HG02884 (cell line): ENCODE results near the gene ATAD2B.
"Not testable (repeated sequence)": the region's sequence is repeated elsewhere in the genome, so short reads cannot be mapped to it uniquely, and the experiment has no call there.

ENCODE experiments used
- ATAC-seq: cut with Tn5 transposase; IDR thresholded peaks from one replicate; pipeline ENCODE4 v1.9.1; 2021; ENCODE audit warnings: mild to moderate bottlenecking, moderate library complexity; ENCODE audit not compliant: unreplicated experiment

The ATAD2B gene

GRCh38 chr2:23926750-23927571 is at the start of gene ATAD2B:
TSS of gene ATAD2B (minus strand) at chr2:23927123. CDS start at chr2:23926770, 353 bp downstream.
- peak; percentile 69 for ATAC-seq

GRCh38 chr2:23967846-23968245 is 40.9 kb upstream of the ATAD2B start:
- ATAC-seq = no peak

GRCh38 chr2:23954325-23955014 is 27.5 kb upstream of the ATAD2B start:
- no peak for ATAC-seq

- ATAC-seq = no peak
Observed at GRCh38 chr2:23953625-23954024, 26.7 kb upstream of the ATAD2B start.

GRCh38 chr2:23952558-23952957 is 25.6 kb upstream of the ATAD2B start:
- ATAC-seq = not testable (repeated sequence)

- ATAC-seq = no peak
Observed at GRCh38 chr2:23947350-23947749, 20.4 kb upstream of the ATAD2B start.

GRCh38 chr2:23944976-23945375 is 18.1 kb upstream of the ATAD2B start:
- ATAC-seq = no peak

GRCh38 chr2:23944527-23944926 is 17.6 kb upstream of the ATAD2B start:
- ATAC-seq = no peak

GRCh38 chr2:23943666-23944065 is 16.7 kb upstream of the ATAD2B start:
- no peak for ATAC-seq

GRCh38 chr2:23941644-23942043 is 14.7 kb upstream of the ATAD2B start:
- ATAC-seq = no peak

- peak; percentile 49 for ATAC-seq
Observed at GRCh38 chr2:23940718-23941620, 14.0 kb upstream of the ATAD2B start.

- ATAC-seq = peak; percentile 60
Observed at GRCh38 chr2:23939987-23940717, 13.2 kb upstream of the ATAD2B start, which contains the start of gene UBXN2A. TSS of gene UBXN2A (plus strand) at chr2:23940463. CDS start at chr2:23958315, 17,852 bp downstream.

GRCh38 chr2:23934259-23934658 is 7.3 kb upstream of the ATAD2B start:
- no peak for ATAC-seq

- ATAC-seq = peak; percentile 19
Observed at GRCh38 chr2:23926290-23926749, 603 bp downstream of the ATAD2B start.

- ATAC-seq = peak; percentile 58
Observed at GRCh38 chr2:23925702-23926289, 1.1 kb downstream of the ATAD2B start.

- ATAC-seq = no peak
Observed at GRCh38 chr2:23924589-23925359, 2.1 kb downstream of the ATAD2B start.

GRCh38 chr2:23918837-23919489 is 8.0 kb downstream of the ATAD2B start:
- no peak for ATAC-seq

GRCh38 chr2:23916727-23917405 is 10.1 kb downstream of the ATAD2B start:
- no peak for ATAC-seq
